Naive B cell (primary cell): ENCODE data around the gene AXIN1. TPM values are rescaled to one million over a fixed set of nuclear protein-coding genes. Genes with fewer than 3 reads are reported as not detected.

ENCODE experiments used
- ATAC-seq, 2 donors: fragments of 150-1000 bp; cut with Tn5 transposase; 2 replicates each; pipeline ENCODE4 v1.10.0; 2021; ENCODE audit warnings: low read depth in 2 of 2, mild to moderate bottlenecking in 2 of 2, moderate library complexity in 2 of 2
- DNase-seq: peaks from one replicate; pipeline ENCODE4 v3.0.0; 2022
- H3K27ac Mint-ChIP-seq, 6 donors: one replicate each; pipeline ENCODE4 v1.8.0; 2020 to 2022; ENCODE audit warnings: mild to moderate bottlenecking in 6 of 6, mixed read lengths in 6 of 6, moderate library complexity in 5 of 6, inconsistent platforms in 2 of 6
- H3K27me3 Mint-ChIP-seq, 3 donors: one replicate each; pipeline ENCODE4 v1.8.0; 2021 to 2022; ENCODE audit warnings: mixed read lengths in 3 of 3, mild to moderate bottlenecking in 1 of 3
- H3K36me3 Mint-ChIP-seq, 2 donors: one replicate each; pipeline ENCODE4 v1.8.0; 2020 to 2022; ENCODE audit warnings: mixed read lengths in 2 of 2, inconsistent platforms in 1 of 2, mild to moderate bottlenecking in 1 of 2
- H3K4me1 Mint-ChIP-seq, 3 donors: one replicate each; pipeline ENCODE4 v1.8.0; 2020 to 2022; ENCODE audit warnings: mixed read lengths in 3 of 3, inconsistent platforms in 1 of 3, mild to moderate bottlenecking in 1 of 3, moderate library complexity in 1 of 3
- H3K4me3 Mint-ChIP-seq, 8 donors: one replicate each; pipeline ENCODE4 v1.8.0; 2020 to 2022; ENCODE audit warnings: mild to moderate bottlenecking in 8 of 8, mixed read lengths in 8 of 8, moderate library complexity in 8 of 8, inconsistent platforms in 2 of 8
- H3K9me3 Mint-ChIP-seq, 7 donors: one replicate each; pipeline ENCODE4 v1.8.0; 2020 to 2022; ENCODE audit warnings: mixed read lengths in 7 of 7, mild to moderate bottlenecking in 5 of 7, inconsistent platforms in 2 of 7, moderate library complexity in 1 of 7
- polyA plus RNA-seq, 6 donors: library from polyadenylated mRNA; unstranded; fragments of 300-500 nt; fragmentation: Illumina TruSeq; gene quantifications; one replicate each; pipeline ENCODE4 v1.2.3, GENCODE V29; 2021; ENCODE audit warnings: low read depth in 6 of 6

The AXIN1 gene
- polyA plus RNA-seq, 6 donors from 2014 or later: 0.93 to 2.7 (median 1.9) TPM

- Mint-ChIP-seq H3K4me1 (peaks cover 0 to 3% (median 0%) of the 10 kb centered on the region in 3 donors), H3K9me3 (no peaks in the 10 kb centered on the region), H3K36me3 (peaks cover 0 to 8% of the 10 kb centered on the region in 2 donors), H3K27me3 (peaks cover 0 to 14% (median 7%) of the 10 kb centered on the region in 3 donors), H3K27ac (no peak overlapping the region), H3K4me3 (no peak overlapping the region)
- DNase-seq: no peak
- ATAC-seq: no peak
Measured at GRCh38 chr16:285146-286055, 67.1 kb downstream of the AXIN1 start.

GRCh38 chr16:284204-285120 lies 68.1 kb downstream of the AXIN1 start:
- Mint-ChIP-seq H3K4me3 (no peak overlapping the region), H3K27me3 (peaks cover 0 to 14% (median 8%) of the 10 kb centered on the region in 3 donors), H3K4me1 (peaks cover 0 to 3% (median 0%) of the 10 kb centered on the region in 3 donors), H3K36me3 (peaks cover 0 to 8% of the 10 kb centered on the region in 2 donors), H3K27ac (no peak overlapping the region), H3K9me3 (no peaks in the 10 kb centered on the region)
- DNase-seq: no peak
- no peak for ATAC-seq

DNA sequence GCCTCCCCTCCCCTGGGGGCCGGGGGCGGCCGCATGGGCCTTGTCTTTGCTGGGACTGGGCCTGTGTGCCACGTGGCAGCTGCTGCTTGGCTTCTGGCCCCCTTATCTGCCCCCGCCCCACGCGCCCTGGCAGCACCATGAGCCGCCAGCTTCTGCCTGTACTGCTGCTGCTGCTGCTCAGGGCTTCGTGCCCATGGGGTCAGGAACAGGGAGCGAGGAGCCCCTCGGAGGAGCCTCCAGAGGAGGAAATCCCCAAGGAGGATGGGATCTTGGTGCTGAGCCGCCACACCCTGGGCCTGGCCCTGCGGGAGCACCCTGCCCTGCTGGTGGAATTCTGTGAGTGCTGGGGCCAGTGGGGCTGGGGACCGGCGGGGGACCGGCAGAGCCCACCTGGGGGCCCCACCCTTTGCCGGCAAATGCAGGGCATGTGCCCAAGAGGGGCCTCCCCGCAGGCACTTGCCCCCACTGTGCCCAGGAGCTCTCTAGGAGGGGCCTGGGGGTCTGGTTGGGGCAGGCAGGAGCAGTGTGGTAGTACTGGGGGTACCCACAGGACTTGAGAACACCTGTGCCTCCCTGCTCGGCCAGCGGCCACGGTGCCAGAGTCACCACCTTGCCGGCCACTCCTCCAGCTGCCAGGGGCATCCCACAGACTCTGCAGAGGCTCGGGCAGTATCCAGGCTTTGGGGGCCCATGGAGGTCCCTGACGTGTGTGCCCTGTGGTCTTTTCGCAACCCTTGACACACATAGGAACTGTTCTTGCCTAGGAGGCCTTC lies 69.3 kb downstream of the AXIN1 start, which contains the start of gene PDIA2:
Gene PDIA2 (plus strand): TSS at position 132 of the 773 bp plus-strand sequence. CDS start 6 bp downstream, at position 138.
- Mint-ChIP-seq H3K9me3 (no peaks in the 10 kb centered on the region), H3K27me3 (peaks cover 5 to 26% (median 15%) of the 10 kb centered on the region in 3 donors), H3K36me3 (peaks cover 0 to 5% of the 10 kb centered on the region in 2 donors), H3K4me3 (no peak within 1 kb of the TSS), H3K4me1 (peaks cover 0 to 3% (median 0%) of the 10 kb centered on the region in 3 donors), H3K27ac (no peak within 1 kb of the TSS)
- no peak for ATAC-seq
- DNase-seq: no peak

- Mint-ChIP-seq H3K4me3 (no peak overlapping the region), H3K27me3 (peaks cover 5 to 29% (median 15%) of the 10 kb centered on the region in 3 donors), H3K27ac (no peak overlapping the region), H3K9me3 (no peaks in the 10 kb centered on the region), H3K36me3 (no peaks in the 10 kb centered on the region), H3K4me1 (peaks cover 0 to 3% (median 0%) of the 10 kb centered on the region in 3 donors)
- ATAC-seq (no peak), DNase-seq (no peak)
Measured at GRCh38 chr16:282491-282890, 70.0 kb downstream of the AXIN1 start.

- peaks cover 9 to 37% (median 22%) of the 10 kb centered on the region in 3 donors for H3K27me3 Mint-ChIP-seq
- no peaks in the 10 kb centered on the region for H3K9me3 Mint-ChIP-seq
- H3K36me3 Mint-ChIP-seq: no peaks in the 10 kb centered on the region
- no peak for ATAC-seq
- H3K4me1 Mint-ChIP-seq: peaks cover 0 to 3% (median 0%) of the 10 kb centered on the region in 3 donors
- no peak overlapping the region for H3K4me3 Mint-ChIP-seq
- DNase-seq: no peak
- H3K27ac Mint-ChIP-seq: no peak overlapping the region
Measured at GRCh38 chr16:281660-282255, 70.8 kb downstream of the AXIN1 start.

DNA sequence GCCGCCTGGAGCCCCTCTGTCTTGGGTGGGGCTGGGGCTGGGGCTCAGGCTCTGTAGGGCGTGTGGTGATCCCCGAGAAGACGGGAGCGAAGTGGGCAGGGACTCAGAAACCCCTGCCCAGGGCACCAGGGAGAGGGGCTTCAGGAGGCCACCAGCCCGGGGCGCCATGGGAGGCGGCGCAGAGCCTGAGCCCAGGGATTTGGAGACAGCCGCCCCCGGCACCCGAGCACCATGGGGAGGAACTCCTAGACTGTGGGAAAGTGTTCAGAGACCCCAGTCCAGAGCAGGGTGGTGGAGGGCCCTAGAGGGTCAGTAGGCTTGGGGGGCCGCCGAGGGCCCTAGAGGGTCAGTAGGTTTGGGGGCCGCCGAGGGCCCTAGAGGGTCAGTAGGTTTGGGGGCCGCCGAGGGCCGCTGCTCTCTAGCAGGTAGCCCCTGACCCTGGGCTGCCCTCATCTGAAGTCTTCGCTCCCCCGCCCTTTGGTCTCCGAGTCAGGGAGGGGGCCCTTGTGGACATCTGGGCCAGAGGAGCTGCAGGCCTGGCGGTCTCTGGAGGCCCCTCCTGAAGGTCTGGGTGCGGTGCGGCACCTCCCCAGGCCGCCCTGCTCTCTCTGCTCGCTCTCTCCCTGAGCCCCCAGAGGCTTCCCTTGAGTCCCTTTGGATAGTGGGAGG lies 71.4 kb downstream of the AXIN1 start:
- H3K4me1 Mint-ChIP-seq: peaks cover 0 to 2% (median 0%) of the 10 kb centered on the region in 3 donors
- no peaks in the 10 kb centered on the region for H3K9me3 Mint-ChIP-seq
- no peak overlapping the region for H3K4me3 Mint-ChIP-seq
- no peaks in the 10 kb centered on the region for H3K36me3 Mint-ChIP-seq
- no peak for ATAC-seq
- no peak overlapping the region for H3K27ac Mint-ChIP-seq
- peaks cover 12 to 43% (median 22%) of the 10 kb centered on the region in 3 donors for H3K27me3 Mint-ChIP-seq
- DNase-seq: no peak

- no peak within 1 kb of the TSS for H3K27ac Mint-ChIP-seq
- peaks cover 0 to 3% (median 0%) of the 10 kb centered on the region in 3 donors for H3K4me1 Mint-ChIP-seq
- H3K36me3 Mint-ChIP-seq: no peaks in the 10 kb centered on the region
- H3K4me3 Mint-ChIP-seq: peak within 1 kb of the TSS in 1 of 8 donors; percentile 21
- DNase-seq: no peak
- ATAC-seq: peak; percentile 21 to 24
- H3K9me3 Mint-ChIP-seq: no peaks in the 10 kb centered on the region
- peaks cover 13 to 45% (median 22%) of the 10 kb centered on the region in 3 donors for H3K27me3 Mint-ChIP-seq
Measured at GRCh38 chr16:280552-280951, 72.0 kb downstream of the AXIN1 start, which contains the start of gene ARHGDIG. ARHGDIG (plus strand) TSS chr16:280591; CDS start chr16:280681, 90 bp downstream.

DNA sequence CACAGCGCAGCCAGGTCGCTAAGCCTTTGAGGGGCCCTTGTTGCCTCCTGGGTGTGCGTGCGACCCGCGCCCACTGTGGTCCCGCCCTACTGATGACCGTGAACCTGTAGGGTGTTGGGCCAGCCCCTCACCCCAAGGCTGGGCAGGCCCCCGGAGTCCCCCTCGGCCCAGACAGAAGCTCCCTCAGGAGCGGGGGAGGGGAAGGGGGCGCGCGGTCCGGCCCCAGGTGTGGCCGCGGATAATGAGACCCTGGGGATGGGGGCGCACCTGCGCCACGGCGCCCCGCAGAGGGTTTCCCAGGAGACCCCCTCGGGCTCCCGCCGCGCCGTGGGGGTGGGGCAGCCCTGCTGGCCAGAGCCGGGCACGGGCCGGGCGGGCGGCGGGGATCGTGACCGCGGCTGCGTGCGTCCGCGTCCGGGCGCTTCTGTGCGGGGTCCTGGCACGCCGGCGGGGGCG lies 72.5 kb downstream of the AXIN1 start:
- no peak overlapping the region for H3K27ac Mint-ChIP-seq
- H3K27me3 Mint-ChIP-seq: peaks cover 13 to 48% (median 22%) of the 10 kb centered on the region in 3 donors
- ATAC-seq: no peak
- peaks cover 0 to 3% (median 0%) of the 10 kb centered on the region in 3 donors for H3K4me1 Mint-ChIP-seq
- no peaks in the 10 kb centered on the region for H3K36me3 Mint-ChIP-seq
- H3K4me3 Mint-ChIP-seq: no peak overlapping the region
- no peaks in the 10 kb centered on the region for H3K9me3 Mint-ChIP-seq
- no peak for DNase-seq

DNA sequence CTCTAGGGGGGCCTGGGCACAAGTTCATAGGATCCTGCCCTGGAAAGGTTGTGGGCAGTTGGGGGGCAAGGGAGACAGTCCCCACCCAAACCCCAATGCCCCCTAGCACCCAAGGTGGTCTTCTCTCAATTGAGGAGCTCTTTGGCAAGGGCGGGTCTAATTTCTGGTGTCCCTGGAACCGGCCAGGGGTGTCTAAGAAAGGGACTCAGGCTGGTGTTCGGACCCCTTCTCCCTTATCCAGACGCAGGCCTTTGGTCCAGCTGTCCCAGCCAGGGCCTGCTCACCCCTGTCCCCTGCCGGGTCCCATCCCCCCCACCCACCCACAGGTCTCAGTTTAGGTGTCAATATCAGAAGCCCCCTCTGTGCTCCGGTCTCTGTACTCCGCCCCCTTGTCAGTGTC lies 73.0 kb downstream of the AXIN1 start:
- H3K27me3 Mint-ChIP-seq: peaks cover 13 to 53% (median 22%) of the 10 kb centered on the region in 3 donors
- no peak overlapping the region for H3K27ac Mint-ChIP-seq
- ATAC-seq (no peak), DNase-seq (no peak)
- peak overlapping the region in 3 of 8 donors; percentile 21 to 42 (median 21) for H3K4me3 Mint-ChIP-seq
- H3K9me3 Mint-ChIP-seq: no peaks in the 10 kb centered on the region
- peaks cover 0 to 3% (median 0%) of the 10 kb centered on the region in 3 donors for H3K4me1 Mint-ChIP-seq
- H3K36me3 Mint-ChIP-seq: no peaks in the 10 kb centered on the region

DNA sequence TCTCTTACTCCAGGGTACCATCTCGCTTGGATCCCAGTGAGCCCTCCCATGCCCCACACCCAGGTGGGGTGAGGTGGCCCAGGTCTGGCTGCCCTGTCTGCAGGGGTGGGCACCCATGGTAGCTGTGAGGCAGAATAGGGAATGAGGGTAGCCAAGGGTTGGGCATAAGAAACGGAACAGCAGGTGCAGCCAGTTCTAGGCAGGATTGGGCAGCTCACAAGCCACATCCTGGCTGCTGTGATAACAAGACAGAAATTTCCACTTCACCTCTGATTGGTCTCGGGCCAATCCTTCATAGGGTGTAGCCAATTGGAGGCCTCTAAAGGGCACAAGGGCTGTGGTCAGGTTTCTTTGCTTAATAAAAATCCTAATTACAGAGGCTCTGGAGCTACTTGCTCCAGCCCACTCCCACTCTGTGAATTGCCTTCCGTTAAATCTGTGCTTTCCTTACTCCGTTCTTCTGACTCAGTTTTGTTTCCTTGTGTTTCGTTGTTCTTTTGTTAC lies 73.6 kb downstream of the AXIN1 start:
- Mint-ChIP-seq H3K36me3 (no peaks in the 10 kb centered on the region), H3K27me3 (peaks cover 13 to 53% (median 22%) of the 10 kb centered on the region in 3 donors), H3K27ac (peak overlapping the region in 1 of 6 donors; percentile 3), H3K4me3 (peak overlapping the region in 3 of 8 donors; percentile 21 to 70 (median 42)), H3K4me1 (peaks cover 0 to 3% (median 0%) of the 10 kb centered on the region in 3 donors), H3K9me3 (no peaks in the 10 kb centered on the region)
- peak; percentile 45 to 50 for ATAC-seq
- DNase-seq: no peak

GRCh38 chr16:276426-277077 lies 76.0 kb downstream of the AXIN1 start:
- no peak for ATAC-seq
- H3K4me1 Mint-ChIP-seq: peaks cover 0 to 3% (median 0%) of the 10 kb centered on the region in 3 donors
- H3K27ac Mint-ChIP-seq: peak overlapping the region in 1 of 6 donors; percentile 33
- peak overlapping the region in 7 of 8 donors; percentile 63 to 88 (median 66) for H3K4me3 Mint-ChIP-seq
- no peaks in the 10 kb centered on the region for H3K36me3 Mint-ChIP-seq
- H3K27me3 Mint-ChIP-seq: peaks cover 16 to 51% (median 21%) of the 10 kb centered on the region in 3 donors
- DNase-seq: no peak
- H3K9me3 Mint-ChIP-seq: no peaks in the 10 kb centered on the region
